Activated CD4-positive, alpha-beta T cell treated with anti-CD3 and anti-CD28 coated beads, Interleukin-2, amount 50 U/mL, for 4 hours (primary cell): ENCODE results near the gene IZUMO1R.
A peak's percentile ranks its signal among the peaks of the same experiment; 100 is the strongest.
"Not testable (repeated sequence)": the region's sequence is repeated elsewhere in the genome, so short reads cannot be mapped to it uniquely, and the experiment has no call there.

ENCODE experiments used
- DNase-seq, 2 experiments: peaks; one replicate each; pipeline ENCODE4 v3.0.0-alpha.2; 2020

Gene IZUMO1R

DNA sequence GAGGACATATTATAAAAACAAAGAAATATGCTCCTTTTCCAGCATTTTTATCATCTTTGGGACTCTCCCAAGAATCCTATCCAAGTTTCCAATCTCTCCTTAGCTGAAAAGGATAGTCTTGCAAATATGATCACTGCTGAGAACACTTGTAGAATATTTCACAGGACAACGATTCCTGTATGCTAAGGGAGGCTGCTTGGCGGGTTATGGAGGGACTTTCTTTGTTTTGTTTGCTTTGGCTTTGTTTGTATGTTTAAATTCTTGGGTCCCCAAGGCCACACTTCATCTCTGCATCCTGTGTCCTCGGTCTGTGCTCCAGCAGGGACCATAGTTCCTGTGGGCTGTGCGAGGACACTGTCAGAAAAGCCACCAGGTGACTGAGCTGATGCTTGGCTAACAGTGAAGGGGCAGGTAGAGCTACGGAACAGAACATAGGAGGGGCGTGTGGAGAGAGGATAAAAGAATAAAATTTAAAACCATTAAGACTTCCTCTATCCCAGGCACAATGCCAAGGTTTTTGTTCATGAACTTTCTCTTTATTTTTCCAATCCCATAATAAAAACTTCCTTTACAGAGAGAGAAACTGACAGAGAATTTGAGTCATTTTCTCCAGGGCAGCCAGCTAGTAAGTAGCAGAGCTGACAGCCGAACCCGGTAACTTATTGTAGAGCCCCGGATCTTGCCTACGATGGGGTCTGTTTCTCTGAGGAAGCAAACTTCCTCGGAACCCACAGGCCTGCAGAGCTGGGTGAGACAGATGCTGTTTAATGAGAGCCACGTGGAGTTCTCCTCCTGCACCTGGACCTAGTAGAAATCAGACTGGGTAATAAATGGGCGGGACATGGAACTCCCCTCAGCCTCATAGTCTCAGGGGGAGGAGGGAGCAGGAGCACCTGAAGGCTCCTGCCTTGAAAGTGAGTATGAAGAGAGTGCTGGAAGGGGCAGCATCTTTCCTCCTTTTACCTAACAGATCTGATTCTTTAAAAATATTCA, at the start of gene IZUMO1R:
Gene IZUMO1R (plus strand): TSS at position 615 of the 993 bp plus-strand sequence. CDS start 1,057 bp downstream, outside the sequence.
- no peak for DNase-seq

DNA sequence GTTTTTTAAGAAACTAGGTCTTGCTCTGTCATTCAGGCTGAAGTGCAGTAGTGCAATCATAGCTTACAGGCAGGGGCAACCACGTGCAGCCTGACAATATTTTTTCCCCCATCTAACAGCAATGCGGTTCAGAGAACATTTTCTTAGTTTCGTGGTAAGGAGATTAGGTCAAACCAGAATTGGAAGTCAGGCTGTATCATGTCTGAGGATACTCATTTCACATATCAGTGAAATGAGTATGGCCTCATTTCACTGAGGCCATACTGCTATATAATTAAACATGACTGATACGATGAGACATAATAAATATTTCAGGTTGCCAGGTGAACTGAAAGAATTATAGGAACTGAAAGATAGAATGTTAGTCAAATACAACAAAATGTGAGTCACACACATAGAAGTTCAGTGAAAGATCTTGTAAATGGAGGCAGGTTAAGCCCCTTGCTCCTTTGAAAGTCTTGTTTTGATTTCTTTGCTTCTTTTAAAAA, 32.5 kb upstream of the IZUMO1R start:
- DNase-seq: no peak

DNA sequence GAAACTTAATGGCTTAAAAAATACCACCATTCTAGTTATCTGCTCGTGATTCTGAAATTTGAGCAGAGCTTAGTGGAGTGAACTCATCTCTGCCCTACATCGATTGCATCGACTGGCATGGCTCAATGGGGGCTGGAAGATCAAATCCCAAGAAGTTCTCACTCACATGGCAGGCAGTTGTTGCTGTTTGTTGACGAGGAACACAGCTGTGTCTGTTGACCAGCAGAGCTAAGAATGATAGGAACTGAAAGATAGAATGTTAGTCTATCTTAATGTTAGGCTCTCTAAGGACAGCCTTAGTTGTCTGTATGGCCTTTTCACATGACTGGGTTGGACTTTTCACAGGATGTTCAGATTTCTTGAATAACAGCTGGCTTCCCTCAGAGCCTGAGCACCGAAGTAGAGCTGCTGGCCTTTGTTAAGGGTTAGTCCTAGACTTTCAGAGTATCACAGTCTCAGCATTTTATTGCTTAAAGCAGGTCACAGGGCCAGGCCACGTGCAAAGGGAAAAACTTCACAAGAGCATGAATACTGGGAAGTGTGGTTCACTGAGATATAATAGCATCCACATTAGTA, 31.6 kb upstream of the IZUMO1R start:
- DNase-seq: no peak

DNA sequence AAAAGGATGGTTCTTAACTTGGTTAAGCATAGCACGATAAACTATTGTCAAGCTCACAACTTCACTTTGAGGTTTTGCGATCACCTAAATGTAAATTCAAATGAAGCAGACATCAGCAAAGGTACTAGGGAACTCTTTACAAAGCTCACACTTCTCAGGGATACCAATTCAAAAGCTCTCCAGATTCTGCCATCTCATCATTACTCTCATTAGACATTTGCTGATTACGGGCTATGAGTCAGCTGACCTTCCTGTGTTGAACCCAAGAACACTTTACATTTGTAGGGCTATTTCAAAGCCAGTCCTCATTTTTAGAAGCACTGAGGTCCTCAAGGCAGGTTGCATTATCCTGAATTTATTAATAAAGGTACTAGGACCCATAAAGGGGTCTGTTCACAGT, 28.4 kb upstream of the IZUMO1R start:
- no peak for DNase-seq

DNA sequence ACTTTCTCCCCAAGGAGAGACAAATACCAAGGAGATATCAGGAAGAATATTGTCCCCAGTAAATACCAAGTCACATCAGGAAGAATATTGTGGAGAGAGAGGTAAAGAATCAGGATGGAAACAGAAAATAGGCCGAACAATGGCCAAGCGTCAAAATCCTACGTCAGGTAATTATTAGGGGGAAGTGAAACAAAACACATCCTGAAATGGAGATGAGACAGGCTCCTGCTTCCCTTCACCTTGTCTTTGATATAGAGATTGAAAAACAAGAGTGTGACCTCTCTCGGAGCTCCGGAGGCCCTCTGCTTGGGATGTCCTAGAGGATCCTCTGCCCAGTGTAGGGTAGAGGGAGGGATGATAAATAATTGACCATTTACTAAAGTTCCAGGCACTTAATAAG, 27.4 kb upstream of the IZUMO1R start:
- DNase-seq: no peak

DNA sequence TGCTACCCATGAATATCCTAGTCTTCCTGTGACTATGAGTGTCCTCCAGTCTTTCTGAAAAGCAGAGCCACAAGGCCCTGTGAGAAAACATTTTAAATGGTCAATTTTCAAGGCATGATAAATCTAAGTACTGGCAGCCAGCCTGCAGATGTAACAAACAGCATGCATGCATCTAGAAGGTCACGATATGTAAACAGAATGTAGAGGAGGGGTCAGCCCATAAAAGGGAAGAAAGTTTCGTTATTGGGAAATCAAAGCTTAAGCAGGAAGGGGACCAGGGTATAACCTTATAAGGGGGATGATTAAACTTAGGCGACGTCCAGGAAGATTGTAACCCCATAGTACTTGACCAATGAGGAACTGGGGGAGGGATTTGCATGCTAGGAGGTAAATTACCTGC, 26.2 kb upstream of the IZUMO1R start:
- DNase-seq: not testable (repeated sequence)

DNA sequence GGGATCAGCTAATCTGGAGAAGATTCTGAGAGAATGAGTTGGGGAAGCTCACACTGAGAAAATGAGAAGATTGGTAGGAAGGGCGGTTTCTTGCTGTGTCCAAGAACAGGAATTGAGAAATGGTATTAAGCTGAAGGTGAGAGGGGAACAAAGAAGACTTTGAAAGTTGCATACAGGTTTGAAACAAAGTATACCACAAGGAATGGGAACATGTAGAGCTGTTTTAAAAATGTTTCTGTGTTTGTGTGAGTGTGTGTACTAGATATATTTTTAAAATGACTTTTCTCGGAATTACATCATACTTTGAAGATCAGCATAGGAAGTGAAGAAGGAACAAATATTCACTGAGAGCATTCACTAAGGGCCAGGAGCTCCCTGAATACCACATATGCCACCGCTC, 24.4 kb upstream of the IZUMO1R start:
- no peak for DNase-seq

DNA sequence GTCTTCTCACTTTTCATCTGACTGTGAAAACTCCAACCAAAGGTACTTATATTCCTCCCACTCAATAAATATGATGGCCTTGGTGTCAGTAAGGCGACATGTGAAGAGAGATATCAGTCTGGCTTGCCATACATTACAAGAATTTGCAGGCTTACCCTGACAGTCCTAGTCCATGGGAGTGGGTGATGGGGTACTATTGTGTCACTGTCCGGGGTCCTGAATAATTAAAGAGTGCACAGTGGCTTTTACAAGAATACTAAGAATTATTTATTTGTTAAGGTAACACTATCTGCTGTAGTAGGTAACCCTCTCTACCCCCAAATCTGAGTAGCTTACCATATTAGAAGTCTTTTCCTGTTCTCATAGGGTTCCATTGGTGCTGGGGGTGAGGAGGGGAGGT, 23.1 kb upstream of the IZUMO1R start:
- DNase-seq: no peak

DNA sequence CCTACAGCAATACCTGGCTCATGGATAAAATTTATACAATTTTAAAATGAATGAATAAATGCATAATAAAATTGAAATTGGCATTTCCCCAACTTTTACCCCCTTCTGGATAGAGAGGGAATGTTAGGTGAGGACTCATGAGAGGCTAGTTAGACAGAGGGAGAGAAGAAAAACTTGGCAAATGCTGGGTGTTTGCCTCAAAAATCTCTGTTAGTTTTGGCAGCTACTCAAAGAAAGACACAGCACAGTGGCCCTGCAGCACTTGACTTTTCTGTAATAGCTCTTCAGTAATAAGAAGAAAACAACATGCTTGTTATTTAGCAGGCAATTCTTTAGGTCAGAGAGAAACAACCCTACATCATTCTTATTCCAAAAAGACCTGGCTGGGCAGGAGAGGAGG, 20.7 kb upstream of the IZUMO1R start:
- no peak for DNase-seq

DNA sequence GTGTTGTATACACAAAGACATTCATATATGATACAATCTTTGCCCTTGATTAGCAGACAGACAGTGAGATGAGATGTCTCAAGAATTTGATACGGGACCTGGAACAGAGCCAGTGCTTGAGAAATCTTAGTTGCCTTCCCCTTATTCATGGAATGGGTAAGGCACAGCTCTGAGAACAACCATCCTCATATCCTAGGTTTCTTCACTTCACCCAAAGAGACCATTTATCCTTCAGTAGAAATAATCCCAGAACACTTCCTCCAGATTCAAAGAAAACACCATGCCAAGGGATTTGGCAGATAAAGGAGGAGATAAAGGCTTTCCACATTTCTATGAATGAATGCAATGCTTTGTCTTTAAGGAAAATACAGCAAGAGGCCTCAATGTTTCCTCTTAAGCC, 8.8 kb upstream of the IZUMO1R start:
- DNase-seq: no peak

DNA sequence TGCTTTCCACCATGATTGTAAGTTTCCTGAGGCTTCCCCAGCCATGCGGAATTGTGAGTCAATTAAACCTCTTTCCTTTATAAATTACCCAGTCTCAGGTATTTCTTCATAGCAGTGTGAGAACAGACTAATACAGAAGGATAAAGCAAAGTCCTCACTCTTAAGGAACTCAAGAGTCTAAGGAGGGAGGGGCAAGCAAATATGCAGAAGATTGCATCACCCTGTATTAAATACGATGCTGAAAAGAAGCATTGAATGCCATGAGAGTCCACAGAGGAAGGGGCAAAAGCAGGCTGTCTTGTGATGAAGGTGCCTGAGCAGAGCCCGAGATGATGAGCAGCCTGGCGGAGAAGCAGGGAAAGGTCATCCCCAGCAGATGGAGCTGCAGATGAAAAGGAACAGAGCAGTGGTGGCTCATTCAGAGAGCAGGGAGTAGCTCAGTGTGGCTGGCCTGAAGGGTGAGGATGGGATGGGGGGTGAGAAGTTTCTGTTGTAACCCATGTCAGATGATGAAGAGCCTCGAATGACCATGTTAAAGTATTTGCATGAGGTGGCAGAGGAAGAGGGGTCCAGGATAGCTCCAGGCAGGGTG, 6.3 kb upstream of the IZUMO1R start:
- DNase-seq: no peak

DNA sequence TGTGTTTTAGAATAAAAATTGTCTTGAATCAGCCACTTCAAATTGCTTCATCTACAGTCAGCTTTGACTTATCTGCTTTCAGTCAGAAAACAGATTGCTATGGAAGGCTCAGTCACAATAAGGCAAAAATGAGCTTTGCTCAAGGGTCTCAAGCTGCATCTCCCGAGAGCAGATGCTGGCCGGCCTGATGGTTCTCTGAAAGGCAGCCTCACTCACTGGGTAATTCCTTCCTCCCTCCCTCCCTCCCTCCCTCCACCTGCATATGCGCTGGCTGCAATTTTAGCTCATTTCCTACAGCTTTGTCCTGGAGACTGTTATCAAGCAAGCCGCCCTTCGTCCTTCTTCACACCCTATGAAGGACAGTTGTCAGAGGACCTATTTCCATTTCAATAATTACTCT, 1.6 kb upstream of the IZUMO1R start:
- no peak for DNase-seq

DNA sequence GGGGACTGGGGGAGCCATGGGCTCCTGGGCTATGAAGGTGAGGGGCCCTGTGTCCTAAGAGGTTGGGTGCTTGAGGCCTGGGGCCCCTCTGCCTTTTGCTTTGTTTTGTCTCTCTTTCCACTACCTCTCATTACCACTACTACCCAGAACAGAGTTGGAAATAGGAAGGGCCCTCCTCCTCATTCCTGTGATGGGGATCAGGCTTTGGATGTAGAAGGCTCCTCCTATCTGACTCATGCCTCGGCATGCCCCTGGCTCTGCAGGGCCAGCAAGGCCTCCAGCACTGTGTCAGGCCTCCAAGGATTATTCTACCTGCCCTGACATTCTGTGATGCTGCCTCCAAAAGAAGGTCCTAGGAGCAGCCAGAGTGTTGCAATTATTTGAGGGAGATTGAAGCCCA, 766 bp downstream of the IZUMO1R start:
- no peak for DNase-seq

DNA sequence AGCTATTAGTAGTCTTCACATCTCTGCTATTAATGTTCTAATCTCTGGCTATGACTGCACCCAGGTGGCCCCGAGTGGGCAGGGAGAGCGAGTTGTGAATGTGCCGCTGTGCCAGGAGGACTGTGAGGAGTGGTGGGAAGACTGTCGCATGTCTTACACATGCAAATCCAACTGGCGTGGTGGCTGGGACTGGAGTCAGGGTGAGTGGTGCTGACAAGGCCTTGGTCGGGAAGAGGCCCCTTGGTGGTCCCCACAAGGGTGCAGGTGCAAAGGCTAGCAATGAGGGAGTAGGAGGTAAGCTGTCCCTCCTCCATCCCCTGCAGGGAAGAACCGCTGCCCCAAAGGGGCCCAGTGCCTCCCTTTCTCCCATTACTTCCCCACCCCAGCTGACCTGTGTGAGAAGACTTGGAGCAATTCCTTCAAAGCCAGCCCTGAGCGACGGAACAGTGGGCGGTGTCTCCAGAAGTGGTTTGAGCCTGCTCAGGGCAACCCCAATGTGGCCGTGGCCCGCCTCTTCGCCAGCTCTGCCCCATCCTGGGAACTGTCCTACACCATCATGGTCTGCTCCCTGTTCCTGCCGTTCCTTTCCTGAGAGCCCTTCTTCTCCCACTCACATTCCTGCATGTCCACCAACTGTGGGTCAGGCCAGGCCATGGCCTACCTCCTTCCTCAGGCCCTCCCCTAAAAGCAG, 2.9 kb downstream of the IZUMO1R start:
- no peak for DNase-seq

DNA sequence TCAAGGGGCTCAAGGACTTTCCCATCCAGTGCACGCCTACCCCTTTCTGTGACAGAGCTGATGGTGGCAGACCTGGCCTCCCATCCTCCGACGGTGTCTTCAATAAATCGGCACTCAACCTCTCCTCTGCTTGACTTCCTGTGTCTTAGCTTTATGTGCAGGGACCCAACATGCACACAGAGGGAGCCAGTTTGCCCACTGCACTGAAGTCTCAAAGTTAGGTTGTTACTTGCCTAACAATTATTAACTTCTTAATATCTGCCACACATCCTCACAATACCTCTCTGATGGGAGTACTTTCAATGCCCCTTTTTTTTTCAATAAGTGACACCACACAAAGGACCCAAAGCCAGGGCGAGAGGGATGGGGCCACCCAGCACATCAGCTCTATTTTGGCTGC, 3.6 kb downstream of the IZUMO1R start:
- no peak for DNase-seq

DNA sequence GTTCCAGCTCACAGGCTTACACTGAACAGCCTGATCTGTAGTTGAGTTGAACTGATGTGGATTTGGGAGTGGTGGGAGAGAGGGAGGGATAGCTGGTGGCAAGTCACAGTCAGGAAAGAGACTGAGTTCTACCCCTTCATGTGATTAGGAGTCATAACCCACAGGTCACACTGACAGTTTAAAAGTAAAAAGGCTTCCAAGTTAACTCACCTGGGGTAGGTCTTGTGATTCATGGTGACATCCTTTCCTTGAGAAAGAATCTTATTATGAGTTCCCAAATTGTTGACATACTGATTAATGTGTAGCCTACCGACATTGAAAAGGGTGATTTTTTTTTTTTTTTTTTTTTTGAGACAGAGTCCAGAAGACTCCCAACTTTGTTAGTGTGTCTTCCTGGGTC, 5.4 kb downstream of the IZUMO1R start:
- no peak for DNase-seq

DNA sequence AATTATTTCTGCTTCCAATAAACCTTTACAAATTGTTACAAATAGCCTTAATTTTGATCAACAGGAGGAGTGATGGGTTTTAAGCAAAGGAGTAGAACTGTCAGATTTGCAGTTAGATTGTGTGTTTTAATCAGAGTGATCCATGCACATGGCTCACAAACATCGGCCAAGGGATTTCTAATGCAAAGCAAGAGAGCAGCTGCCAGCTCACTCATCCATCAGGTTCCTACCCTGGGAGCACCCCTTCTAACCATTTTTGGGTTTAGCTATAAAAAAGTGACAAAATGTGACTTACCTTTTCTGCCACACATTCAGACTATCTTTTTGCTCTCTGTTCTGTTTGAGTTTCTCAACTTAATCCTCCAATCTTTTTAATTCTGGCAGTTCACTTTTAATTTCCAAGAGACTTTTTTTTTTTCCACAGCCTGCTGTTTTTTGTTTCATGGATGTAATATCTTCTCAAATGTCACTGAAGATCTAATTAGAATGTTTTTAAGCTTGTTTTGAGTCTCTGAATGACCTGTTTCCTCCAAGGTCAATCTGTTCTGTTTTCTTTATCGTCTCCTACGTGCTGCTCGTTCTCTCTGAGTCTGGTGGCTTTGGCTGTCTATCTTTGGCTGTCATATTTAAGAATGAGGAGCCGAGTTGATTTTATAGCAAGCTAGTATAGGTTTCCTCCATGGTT, 6.0 kb downstream of the IZUMO1R start:
- no peak for DNase-seq

DNA sequence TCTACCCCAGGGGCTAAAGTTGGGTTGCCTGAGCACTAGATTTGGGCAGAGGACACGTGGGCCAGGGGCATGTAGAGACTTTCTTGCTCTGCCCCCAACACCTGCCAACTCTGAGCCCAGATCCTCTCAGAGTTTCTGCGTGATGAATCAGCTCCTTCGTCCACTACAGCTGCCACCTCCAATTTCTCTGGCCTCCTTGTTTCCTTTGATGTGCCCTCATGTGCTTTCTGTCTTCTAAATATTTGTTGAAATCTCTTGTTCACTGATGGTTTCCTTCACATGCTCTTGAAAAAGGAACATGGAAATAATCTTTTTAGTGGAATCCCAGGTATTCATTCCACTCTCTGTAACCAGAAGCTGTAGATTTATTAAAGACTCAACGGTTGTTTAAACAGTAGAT, 8.0 kb downstream of the IZUMO1R start:
- DNase-seq: no peak

DNA sequence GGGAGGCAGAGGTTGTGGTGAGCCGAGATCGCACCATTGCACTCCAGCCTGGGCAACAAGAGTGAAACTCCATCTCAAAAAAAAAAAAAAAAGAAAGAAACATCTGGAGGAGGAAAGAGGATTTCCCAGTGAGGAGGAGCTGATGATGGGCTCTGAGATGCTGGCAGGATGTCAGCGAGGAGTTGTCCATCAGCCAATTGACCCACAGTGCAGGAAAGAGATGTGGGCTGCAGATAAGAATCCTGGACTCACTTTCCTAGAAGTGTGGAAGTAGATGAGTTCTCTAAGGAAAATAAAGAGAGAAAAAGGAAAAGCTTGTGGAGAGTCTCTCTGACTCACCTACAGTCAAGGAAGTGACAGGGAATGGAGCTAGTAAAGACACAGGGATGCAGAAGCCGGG, 9.7 kb downstream of the IZUMO1R start:
- DNase-seq: no peak

DNA sequence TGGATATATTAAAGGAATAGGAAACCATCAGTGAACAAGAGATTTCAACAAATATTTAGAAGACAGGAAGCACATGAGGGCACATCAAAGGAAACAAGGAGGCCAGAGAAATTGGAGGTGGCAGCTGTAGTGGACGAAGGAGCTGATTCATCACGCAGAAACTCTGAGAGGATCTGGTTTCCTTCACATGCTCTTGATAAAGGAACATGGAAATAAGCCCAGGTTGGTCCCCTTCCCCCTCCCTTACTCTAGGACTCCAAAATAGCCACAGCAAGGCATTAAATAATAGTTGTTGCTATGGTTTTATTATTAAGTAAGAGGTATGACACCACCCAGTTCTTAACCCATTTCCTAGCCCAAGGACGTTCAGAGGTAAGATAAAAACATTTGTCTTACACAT, 11.3 kb downstream of the IZUMO1R start:
- DNase-seq: no peak

DNA sequence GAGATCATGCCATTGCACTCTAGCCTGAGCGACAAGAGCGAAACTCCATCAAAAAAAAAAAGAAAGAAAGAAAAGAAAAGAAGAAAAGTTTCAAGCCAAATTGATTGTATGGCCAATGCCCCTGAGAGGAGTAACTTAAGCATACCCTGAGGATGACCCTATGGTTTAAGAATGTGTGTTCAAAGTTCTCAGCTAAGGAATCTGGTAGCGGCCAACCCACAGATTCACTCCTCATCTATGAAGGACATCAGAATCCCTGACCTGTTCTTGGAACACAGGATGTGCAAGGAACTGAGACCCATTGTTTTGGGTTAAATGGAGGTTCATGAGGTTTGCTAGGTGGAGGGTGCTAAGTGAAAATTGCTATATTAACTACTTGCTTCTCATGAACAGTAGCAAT, 18.1 kb downstream of the IZUMO1R start:
- no peak for DNase-seq

DNA sequence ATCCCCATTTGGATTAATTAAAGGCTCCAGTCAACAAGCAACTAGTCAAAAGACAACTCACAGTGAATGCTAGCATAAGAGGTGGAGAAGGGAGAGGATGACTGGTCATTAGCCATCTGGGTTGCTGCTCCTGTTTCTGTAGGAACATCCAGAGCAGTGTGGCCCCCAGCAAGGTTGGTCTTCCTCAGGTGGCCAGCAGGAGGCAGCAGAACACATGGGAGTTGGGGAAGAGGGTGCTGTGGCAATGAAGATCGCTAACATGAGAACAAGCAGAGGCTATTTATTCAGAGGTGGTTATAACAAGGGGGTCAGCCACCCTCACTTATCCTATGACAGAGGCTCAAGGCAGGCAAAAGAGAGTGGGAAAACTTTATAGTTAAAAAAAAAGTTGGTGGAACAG, 21.3 kb downstream of the IZUMO1R start:
- peak; percentile 12 to 21 for DNase-seq

DNA sequence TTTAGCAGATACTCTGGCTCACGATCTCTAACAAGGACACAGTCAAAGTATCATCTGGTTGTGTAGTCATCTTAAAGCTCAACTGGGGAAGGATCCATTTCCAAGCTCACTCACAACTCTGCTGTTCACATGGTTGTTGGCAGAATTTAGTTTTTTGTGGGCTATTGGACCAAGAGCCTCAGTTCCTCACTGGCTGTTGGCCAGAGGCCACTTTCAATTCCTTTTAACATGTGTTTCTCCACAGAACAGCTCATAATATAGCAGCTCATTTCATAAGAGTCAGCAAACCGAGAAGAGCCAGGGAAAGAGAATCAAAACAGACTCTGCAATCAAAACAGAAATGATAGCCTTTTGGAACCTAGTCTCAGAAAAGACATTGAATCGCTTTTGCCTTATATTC, 22.6 kb downstream of the IZUMO1R start:
- no peak for DNase-seq
